OCI-LY1 (cell line): Measurements from ENCODE around the gene TTLL10.

Experiments used
- EZH2 ChIP-seq: fragments of 200-600 bp; sonication (generic), shearing (Covaris generic); IDR thresholded peaks from 2 replicates; pipeline ENCODE4 v1.8.0; 2017; ENCODE audit warnings: borderline replicate concordance, mixed run types, mild to moderate bottlenecking, antibody characterized with exemption, low read length, moderate library complexity, mixed read lengths
- TF ChIP-seq, protein P1 (sequence below): fragments of 200-600 bp; sonication (generic), shearing (Covaris generic); IDR thresholded peaks from 2 replicates; pipeline ENCODE4 v1.5.1; 2017; ENCODE audit warnings: mild to moderate bottlenecking, antibody characterized with exemption, low read length, moderate library complexity, mixed read lengths

DNA sequence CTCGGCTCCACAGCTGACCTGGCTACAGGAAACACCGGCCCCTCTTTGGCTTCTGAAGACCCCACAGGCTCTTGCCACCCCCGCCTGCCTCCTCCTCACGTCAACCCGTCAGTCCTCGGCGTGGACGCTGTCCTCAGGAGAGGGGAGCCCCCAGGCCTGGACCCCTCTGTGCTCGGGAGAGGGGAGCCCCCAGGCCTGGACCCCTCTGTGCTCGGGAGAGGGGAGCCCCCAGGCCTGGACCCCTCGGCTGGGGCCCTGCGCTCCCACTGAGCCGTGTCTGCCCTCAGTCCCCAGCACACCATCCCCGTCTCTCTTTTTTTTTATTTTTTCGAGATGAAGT is 31.8 kb upstream of the TTLL10 start:
- TF ChIP-seq, protein P1, sequence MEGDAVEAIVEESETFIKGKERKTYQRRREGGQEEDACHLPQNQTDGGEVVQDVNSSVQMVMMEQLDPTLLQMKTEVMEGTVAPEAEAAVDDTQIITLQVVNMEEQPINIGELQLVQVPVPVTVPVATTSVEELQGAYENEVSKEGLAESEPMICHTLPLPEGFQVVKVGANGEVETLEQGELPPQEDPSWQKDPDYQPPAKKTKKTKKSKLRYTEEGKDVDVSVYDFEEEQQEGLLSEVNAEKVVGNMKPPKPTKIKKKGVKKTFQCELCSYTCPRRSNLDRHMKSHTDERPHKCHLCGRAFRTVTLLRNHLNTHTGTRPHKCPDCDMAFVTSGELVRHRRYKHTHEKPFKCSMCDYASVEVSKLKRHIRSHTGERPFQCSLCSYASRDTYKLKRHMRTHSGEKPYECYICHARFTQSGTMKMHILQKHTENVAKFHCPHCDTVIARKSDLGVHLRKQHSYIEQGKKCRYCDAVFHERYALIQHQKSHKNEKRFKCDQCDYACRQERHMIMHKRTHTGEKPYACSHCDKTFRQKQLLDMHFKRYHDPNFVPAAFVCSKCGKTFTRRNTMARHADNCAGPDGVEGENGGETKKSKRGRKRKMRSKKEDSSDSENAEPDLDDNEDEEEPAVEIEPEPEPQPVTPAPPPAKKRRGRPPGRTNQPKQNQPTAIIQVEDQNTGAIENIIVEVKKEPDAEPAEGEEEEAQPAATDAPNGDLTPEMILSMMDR, result no peak
- TF ChIP-seq EZH2, result no peak
